ENCODE measurements around the gene GPR34.
"Not testable (repeated sequence)": the region's sequence is repeated elsewhere in the genome, so short reads cannot be mapped to it uniquely, and the experiment has no call there.

GPR34 gene

GRCh38 chrX:41693024-41693423, 4.3 kb downstream of the GPR34 start:
- DNase-seq (ENCODE audit: low spot score): no peak

DNA sequence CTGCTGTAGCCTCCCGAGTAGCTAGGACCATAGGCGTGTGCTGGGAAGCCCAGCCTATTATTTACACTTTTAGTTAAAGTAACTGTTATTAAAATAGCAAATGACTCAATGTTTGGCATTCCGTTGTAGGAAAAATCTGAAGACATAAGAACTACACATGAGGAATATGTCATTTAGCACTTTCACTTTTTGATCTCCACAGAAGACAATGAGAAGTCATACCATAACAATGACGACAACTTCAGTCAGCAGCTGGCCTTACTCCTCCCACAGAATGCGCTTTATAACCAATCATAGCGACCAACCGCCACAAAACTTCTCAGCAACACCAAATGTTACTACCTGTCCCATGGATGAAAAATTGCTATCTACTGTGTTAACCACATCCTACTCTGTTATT, 6.7 kb downstream of the GPR34 start:
- no peak for DNase-seq (ENCODE audit: low spot score)

DNA sequence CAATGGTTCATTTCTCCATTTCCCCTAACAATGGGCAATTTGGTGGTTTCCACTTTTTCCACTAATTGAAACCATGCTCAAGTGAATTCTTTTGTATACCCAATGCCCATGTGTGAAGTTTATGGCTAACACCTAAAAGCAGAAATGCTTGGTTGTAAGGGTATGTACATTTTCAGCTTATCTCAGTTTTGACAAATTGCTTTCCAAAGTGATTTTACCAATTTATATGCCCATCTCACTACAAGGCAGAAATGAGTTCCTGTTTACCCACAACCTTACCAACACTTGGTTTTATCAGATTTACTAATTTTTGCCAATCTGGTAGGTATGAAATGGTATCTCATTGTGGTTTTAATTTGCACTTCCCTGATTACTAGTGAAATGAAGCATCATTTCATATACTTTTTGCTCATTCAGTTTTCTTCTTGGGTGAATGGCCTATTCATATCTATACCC, 14.8 kb downstream of the GPR34 start:
- DNase-seq (ENCODE audit: low spot score): no peak

DNA sequence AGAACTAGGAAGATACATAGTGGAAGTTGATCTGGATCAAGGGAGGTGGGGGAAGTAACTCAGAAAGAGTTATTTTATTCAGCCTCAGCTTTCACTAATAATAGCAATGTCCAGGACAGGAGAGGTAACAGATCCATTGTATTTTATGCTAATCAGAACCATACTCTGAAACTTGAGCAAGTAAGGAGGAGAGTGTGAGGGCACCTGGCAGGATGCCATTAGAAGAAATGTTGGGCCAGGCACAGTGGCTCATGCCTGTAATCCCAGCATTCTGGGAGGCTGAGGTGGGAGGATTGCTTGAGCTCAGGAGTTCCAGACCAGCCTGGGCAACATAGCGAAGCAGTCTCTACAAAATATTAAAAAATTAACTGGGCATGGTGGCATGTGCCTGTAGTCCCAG, 16.3 kb downstream of the GPR34 start:
- DNase-seq (ENCODE audit: low spot score): no peak

GRCh38 chrX:41705680-41706374, 17.1 kb downstream of the GPR34 start:
- no peak for DNase-seq (ENCODE audit: low spot score)

GRCh38 chrX:41707218-41707617, 18.4 kb downstream of the GPR34 start:
- no peak for DNase-seq (ENCODE audit: low spot score)

- DNase-seq (ENCODE audit: low spot score): no peak
Observed at GRCh38 chrX:41708486-41708885, 19.7 kb downstream of the GPR34 start.

DNA sequence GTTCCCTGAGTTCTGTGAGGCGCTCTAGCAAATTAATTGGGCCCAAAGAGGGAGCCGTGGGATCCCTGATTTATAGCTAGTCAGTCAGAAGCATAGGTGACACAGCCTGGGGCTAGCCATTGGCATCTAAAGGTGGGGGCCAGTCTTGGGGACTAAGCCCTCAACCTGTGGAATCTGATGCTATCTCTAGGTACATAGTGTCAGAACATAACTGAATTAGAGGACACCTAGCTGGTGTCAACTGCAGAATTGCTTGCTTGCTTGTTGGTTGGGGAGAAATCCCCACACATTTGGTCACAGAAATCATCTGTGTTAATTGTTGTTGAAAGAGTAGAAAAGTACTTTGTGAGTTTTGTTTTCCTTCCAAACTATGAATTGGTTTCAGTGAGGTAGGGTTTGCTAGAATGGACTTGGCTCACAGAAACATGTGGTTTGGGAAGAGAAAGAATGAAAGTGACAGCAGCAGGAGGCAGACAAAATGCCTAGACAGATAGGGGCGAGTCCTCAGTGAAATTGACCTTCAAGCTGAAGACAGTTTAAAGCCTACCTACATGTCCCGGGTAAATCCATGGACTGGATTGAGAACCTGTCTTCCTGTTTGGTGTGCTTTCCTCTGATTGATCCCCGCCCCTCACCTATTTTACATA, 22.4 kb downstream of the GPR34 start:
- no peak for DNase-seq (ENCODE audit: low spot score)

- DNase-seq (ENCODE audit: low spot score): no peak
Observed at GRCh38 chrX:41716222-41716621, 27.4 kb downstream of the GPR34 start.

DNA sequence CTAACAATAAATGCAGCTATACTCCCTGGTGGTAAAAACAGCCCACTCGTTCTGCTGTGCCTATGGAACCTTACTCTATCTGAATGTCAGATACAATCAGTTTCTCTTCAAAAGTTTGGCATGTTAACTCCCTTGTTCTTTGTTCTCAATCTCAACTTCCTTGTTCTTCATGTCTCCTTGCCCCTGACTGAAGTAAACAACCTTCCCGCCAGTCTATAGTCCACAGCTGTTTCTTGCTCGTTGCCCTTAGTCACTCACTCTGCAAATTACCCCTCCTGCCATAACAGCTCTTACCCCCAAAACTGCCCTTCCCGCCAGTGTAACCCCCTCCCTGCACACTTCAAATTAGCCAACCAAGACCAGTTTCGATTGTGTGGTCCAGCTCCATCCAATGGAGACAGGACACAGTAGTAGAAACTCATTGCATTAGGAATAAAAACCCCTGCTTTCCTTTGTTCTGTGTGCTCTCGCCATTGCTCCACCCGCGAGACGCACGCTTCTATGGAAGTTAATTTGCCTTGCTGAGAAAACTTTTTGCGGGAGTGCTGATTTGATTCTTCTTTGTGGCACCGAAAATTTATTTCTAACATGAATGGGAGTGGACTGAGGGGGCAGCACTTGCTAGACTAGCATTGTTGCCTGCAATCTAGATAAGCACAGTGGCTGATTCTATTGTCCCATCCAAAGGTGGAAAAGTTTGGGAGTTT, 28.1 kb downstream of the GPR34 start:
- DNase-seq (ENCODE audit: low spot score): no peak

DNA sequence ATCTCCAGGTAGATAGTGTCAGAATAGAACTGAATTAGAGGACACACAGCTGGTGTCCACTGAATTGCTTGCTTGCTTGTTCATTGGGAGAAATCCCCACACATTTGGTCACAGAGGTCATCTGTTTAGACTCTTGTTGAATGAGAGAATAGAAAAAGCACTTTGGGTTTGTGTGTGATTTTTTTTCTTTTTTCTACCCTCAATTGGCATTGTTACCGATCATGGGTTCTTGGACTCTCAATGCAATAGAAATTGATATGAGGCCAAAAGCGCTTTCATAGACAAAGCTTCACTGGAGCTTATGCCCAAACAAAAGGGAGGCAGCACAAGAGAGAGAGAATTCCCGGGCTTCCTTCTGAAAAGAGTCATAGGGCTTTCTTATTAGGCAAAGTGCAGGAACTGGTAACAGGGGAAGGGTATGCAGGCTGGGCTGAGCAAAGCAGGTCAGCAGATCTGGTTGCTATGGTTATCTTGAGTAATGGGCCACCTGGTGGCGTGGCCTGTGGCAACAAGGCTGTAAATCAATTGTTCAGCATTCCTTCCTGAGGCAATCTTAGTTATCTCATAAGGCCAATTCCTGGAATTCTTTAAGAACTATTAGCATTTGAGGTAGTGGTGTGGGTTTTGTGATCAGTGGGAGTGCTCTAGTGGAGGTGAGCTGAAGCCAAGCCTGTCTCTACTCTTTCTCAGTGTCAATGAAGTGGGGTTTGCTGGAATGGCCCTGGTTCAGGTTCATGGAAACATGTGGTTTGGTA, 29.9 kb downstream of the GPR34 start:
- DNase-seq (ENCODE audit: low spot score): no peak

DNA sequence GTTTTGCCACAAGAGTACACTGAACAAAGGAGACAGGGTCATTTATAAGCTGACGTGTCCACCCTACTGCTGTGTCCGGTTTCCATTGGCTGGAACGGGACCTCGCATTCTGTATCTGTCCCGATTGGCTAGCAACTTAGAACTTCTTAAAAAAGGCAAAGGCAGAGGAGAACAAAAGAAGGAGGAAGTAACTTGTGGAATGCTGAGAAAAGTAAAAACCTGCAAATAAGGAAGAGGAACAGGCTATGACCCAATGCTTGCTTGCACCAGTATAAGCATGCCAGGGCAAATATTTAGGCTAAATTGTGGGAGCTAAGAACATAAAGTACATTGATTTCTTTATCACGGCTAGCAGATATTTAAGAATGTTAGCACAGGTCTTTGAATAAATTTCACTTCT, 30.8 kb downstream of the GPR34 start:
- DNase-seq (ENCODE audit: low spot score): not testable (repeated sequence)

DNA sequence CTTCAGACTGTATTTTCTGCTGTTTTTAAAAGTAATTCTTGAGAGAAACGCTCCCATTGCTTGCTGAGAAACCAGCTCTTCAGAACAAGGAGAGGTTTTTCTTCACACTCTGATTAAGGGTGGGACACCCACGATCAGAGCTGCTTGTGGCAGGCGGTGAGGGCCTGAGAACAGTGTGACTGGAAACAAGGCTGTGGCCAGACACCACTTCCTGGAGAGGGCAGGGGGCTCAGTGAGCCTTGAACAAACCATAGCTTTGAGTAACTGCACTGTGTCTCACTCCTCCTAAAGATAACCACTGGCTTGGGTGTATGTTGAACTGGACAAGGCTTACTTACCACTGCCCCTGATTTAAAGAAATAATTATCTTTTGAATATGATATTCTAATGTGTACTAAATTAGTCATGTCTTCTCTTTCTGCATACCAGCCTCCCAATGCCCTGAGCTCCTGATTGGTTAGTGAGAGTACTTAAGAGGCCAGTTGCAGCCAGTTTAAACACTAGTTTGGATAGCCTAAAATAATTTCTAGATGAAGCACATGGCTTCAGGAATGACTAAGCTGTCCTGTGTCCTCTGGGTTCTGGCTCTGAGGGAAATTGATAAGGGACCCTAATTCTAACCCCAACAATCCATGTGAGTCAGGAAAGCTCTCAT, 31.5 kb downstream of the GPR34 start:
- DNase-seq (ENCODE audit: low spot score): no peak

- no peak for DNase-seq (ENCODE audit: low spot score)
Observed at GRCh38 chrX:41721590-41721989, 32.8 kb downstream of the GPR34 start.

- DNase-seq (ENCODE audit: low spot score): no peak
Observed at GRCh38 chrX:41722214-41722613, 33.4 kb downstream of the GPR34 start.

- no peak for DNase-seq (ENCODE audit: low spot score)
Observed at GRCh38 chrX:41722816-41723618, 34.2 kb downstream of the GPR34 start.

DNA sequence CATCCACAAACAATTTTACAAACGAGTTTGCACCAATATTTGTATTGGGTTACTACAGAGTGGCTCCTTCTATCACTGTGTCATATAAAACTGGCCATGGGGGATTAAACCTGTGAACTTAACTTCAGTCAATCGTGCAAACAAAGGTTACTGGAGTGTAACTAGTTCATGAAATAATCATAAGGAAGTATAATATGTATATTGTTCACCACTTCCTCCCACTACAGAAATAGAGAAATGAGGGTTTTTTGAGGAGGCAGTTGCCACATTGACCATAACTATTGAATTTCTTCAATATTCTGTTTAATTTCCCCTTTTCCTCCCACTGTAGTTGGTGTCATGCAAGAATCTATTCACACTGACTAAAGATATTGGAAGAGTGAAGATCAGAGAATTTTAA, 35.1 kb downstream of the GPR34 start, which contains the start of gene GPR82:
Gene GPR82 (plus strand): TSS at position 356 of the 400 bp plus-strand sequence. CDS start 2,846 bp downstream, outside the sequence.
- no peak for DNase-seq (ENCODE audit: low spot score)

DNA sequence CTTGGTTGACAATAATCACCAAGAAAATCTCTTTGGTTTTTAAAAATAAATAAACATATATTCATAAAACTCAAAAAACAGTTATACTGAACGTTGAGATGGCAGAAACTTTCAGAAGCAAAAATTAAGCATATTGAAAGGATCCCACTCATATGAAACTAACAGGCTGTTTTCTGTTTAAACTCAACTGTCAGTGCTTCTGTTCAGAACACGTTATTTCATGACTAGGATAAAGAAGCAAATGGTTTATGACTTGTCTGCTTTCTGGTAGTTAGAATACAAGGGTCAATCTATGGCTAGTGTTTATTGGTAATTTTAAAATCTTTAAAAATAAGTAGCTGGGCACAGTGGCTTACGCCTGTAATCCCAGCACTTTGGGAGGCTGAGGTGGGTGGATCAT, 39.4 kb downstream of the GPR34 start:
- DNase-seq (ENCODE audit: low spot score): no peak

- DNase-seq (ENCODE audit: low spot score): no peak
Observed at GRCh38 chrX:41730081-41730480, 41.3 kb downstream of the GPR34 start.

- no peak for DNase-seq (ENCODE audit: low spot score)
Observed at GRCh38 chrX:41732260-41732659, 43.5 kb downstream of the GPR34 start.

GRCh38 chrX:41733939-41734338, 45.2 kb downstream of the GPR34 start:
- DNase-seq (ENCODE audit: low spot score): no peak
